ENCODE measurements around the gene POLR2L.

- TF ChIP-seq CTCF (IDR thresholded peaks at IDR 0.05) (no peak), POLR2A (IDR thresholded peaks at IDR 0.05) (no peak)
Observed at GRCh38 chr11:825366-826226, 16.7 kb downstream of the POLR2L start.

All from ovary (tissue), 3 donors.